Thyroid gland (tissue), 4 donors: Measurements from ENCODE around the gene SLC13A3. TPM values are rescaled to one million over a fixed set of nuclear protein-coding genes. Genes with fewer than 3 reads are reported as not detected.

Experiments
- DNase-seq, 2 donors: peaks; one replicate each; pipeline ENCODE4 v3.0.0-alpha.2; 2019
- H3K27ac ChIP-seq, 3 donors: fragments of 200-600 bp; sonication (generic); 1 replicate in 2 of 3; 2 replicates in 1 of 3; pipeline ENCODE4 v1.5.1; 2016 to 2019; ENCODE audit warnings: mild to moderate bottlenecking in 1 of 3, moderate library complexity in 1 of 3
- H3K27me3 ChIP-seq: fragments of 200-600 bp; sonication (generic); one replicate; pipeline ENCODE4 v1.5.1; 2019
- H3K36me3 ChIP-seq, 2 donors: fragments of 200-600 bp; sonication (generic); one replicate each; pipeline ENCODE4 v1.5.1; 2016 to 2019
- H3K4me1 ChIP-seq, 2 donors: fragments of 200-600 bp; sonication (generic); one replicate each; pipeline ENCODE4 v1.5.1; 2017 to 2019
- H3K4me3 ChIP-seq, 3 donors: fragments of 200-600 bp; sonication (generic); replicated peaks in 1 of 3; 1 replicate in 2 of 3; 2 replicates in 1 of 3; pipeline ENCODE4 v1.5.1; 2016; ENCODE audit warnings: mild to moderate bottlenecking in 1 of 3
- H3K9me3 ChIP-seq: fragments of 200-600 bp; sonication (generic); one replicate; pipeline ENCODE4 v1.5.1; 2017
- POLR2A ChIP-seq, 2 donors: fragments of 450-650 bp; IDR thresholded peaks; one replicate each; pipeline ENCODE4 v1.6.1; 2017; ENCODE audit warnings: antibody characterized with exemption in 2 of 2, mild to moderate bottlenecking in 2 of 2, moderate library complexity in 1 of 2
- WGBS, 2 donors: methylation state at CpG; one replicate each; pipeline ENCODE4 v1.1.5; 2017; 5-methylcytosine and 5-hydroxymethylcytosine counted together
- intact Hi-C: fragments of 100-400 bp; cut with DNase I; formaldehyde crosslinking; loops from one replicate; pipeline ENCODE4 v1.15.1; 2023
- total RNA-seq, 4 donors: library from RNA; depleted of rRNA; stranded (reverse); fragments of >200 nt; gene quantifications; one replicate each; pipeline ENCODE4 v1.2.3, GENCODE V29; 2016
- TF ChIP-seq, protein P1 (sequence below), 6 experiments: fragments of 200-600 bp in 3 of 6; fragments of 450-650 bp in 3 of 6; sonication (generic) in 3 of 6; IDR thresholded peaks; one replicate each; pipeline ENCODE4 v1.5.1; 2016 to 2019; ENCODE audit warnings: antibody characterized with exemption in 6 of 6, mild to moderate bottlenecking in 2 of 6, inconsistent platforms in 1 of 6, moderate library complexity in 1 of 6

Gene SLC13A3
- total RNA-seq, 4 donors from 2014 or later: 1.8 to 4.2 (median 2.1) TPM

DNA sequence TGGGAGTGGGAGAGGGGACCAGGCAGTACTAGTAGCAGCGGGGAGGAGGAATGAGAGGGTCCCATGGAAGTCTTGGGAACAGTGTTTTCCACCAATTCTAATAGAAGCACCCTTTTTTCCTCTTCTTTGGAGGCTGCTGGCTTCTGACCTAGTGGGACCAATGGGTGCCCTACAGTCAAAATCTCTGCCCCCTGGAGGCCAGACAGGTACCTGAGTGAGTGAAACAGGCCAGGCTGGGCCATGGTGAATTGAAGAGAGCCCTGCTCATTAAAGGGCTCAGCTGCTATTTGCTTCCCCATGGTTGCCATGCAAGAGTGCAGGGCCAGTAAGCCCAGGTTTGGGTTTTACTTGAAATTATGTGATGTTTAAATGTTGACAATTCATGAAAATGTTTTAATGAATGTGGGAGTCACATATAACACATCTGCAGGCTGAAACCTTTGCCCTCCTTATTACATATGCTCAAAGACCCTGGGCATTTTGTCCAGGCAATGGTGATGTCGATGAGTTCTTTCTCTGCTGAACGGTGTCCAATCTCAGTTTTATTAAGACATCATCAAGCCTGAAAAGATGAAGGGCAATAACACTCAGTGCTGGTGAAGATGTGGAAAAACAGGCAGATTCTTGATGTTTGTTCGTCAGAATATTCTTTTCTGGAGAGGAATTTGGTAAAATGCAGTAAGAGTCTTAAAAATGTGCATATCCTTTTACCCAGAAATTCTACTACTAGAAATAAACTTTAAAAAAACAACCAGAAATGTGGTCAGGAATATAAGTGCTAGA lies 58.5 kb downstream of the SLC13A3 start:
- Histone ChIP-seq H3K4me1 (no peaks in the 10 kb centered on the region), H3K27ac (no peak overlapping the region), H3K27me3 (no peaks in the 10 kb centered on the region), H3K9me3 (no peaks in the 10 kb centered on the region), H3K36me3 (no peaks in the 10 kb centered on the region), H3K4me3 (no peak overlapping the region)
- no peak for DNase-seq
- intact Hi-C loops: no loop called here
- WGBS, 2 donors: 94 to 95% methylated on average over 4 of the region's 4 CpGs
- TF ChIP-seq, protein P1, sequence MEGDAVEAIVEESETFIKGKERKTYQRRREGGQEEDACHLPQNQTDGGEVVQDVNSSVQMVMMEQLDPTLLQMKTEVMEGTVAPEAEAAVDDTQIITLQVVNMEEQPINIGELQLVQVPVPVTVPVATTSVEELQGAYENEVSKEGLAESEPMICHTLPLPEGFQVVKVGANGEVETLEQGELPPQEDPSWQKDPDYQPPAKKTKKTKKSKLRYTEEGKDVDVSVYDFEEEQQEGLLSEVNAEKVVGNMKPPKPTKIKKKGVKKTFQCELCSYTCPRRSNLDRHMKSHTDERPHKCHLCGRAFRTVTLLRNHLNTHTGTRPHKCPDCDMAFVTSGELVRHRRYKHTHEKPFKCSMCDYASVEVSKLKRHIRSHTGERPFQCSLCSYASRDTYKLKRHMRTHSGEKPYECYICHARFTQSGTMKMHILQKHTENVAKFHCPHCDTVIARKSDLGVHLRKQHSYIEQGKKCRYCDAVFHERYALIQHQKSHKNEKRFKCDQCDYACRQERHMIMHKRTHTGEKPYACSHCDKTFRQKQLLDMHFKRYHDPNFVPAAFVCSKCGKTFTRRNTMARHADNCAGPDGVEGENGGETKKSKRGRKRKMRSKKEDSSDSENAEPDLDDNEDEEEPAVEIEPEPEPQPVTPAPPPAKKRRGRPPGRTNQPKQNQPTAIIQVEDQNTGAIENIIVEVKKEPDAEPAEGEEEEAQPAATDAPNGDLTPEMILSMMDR (IDR thresholded peaks at IDR 0.05): no peak

DNA sequence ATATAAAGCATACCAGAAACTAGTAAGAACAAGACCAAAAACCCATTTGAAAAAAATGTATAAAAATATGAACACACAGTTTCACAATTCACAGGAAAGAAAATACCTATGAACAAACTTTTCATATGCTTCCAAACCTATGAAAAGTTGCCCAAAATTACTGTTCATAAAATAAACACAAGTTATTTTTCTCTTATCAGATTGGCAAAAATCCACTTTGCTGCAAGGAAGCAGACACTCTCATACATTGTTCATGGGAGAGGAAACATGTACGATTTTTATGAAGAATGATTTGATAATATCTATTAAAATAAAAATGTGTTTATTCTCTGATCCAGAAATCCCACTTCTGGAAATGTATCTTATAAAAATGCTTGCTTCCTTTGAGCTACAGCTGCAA lies 60.8 kb downstream of the SLC13A3 start:
- no peaks in the 10 kb centered on the region for H3K27me3 ChIP-seq
- no peak for TF ChIP-seq POLR2A (IDR thresholded peaks at IDR 0.05)
- no peaks in the 10 kb centered on the region for H3K4me1 ChIP-seq
- 58 to 72% methylated on average over 1 of the region's 1 CpG for WGBS, 2 donors
- no peak overlapping the region for H3K27ac ChIP-seq
- H3K36me3 ChIP-seq: no peaks in the 10 kb centered on the region
- no peaks in the 10 kb centered on the region for H3K9me3 ChIP-seq
- no peak for DNase-seq
- no peak overlapping the region for H3K4me3 ChIP-seq
- intact Hi-C loops: no loop called here

DNA sequence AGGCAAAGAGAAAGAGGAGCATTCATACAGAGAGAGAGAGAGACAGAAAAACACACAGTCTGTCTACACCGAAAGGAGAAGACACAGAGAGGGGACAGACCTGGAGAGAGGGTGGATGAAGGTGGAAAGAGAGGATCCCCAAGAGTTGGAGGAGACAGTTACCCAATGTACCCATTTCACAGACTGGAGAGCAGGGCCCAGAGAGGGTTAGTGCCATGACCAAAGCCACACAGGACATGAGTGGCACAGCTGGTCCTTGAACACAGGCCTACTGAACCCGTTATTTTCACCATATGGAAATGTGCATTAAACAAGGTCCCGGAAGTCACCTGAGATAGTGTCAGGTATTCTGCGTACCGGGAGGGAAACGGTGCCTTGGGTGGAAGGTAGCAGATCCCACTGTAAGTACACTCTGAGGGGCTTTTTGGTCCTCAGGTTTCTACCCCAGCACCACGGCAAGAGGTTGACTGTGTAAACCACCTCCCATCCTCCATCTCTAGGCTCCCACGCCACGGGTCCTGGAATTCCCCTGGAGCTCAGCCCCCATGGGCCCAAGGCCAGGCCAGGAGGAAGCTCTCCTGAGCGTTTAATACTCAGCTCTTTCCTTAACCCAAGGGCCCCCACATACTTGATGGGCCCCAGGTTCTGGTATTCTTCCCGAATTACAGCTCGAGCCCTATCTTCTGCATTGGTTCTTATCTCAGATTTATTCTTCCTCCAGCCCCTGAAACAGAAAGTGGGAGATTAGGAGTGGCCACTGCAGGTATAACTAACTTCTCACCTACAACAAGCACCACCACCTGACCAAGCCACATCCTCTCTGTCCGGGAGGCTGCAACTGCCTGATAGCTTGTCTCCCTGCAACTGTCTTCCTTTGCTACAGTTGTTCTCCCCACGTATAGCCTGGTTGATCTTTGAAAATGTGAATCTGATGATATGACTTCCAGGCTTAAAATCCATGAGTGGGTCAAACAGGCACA lies 62.4 kb downstream of the SLC13A3 start:
- WGBS, 2 donors: 82 to 87% methylated on average over 14 of the region's 14 CpGs
- DNase-seq: no peak
- H3K4me3 ChIP-seq: no peak overlapping the region
- TF ChIP-seq POLR2A (IDR thresholded peaks at IDR 0.05): no peak
- TF ChIP-seq, protein P1 (IDR thresholded peaks at IDR 0.05): no peak
- H3K27me3 ChIP-seq: no peaks in the 10 kb centered on the region
- H3K9me3 ChIP-seq: no peaks in the 10 kb centered on the region
- no peaks in the 10 kb centered on the region for H3K36me3 ChIP-seq
- no peak overlapping the region for H3K27ac ChIP-seq
- intact Hi-C loops: no loop called here
- H3K4me1 ChIP-seq: no peaks in the 10 kb centered on the region

DNA sequence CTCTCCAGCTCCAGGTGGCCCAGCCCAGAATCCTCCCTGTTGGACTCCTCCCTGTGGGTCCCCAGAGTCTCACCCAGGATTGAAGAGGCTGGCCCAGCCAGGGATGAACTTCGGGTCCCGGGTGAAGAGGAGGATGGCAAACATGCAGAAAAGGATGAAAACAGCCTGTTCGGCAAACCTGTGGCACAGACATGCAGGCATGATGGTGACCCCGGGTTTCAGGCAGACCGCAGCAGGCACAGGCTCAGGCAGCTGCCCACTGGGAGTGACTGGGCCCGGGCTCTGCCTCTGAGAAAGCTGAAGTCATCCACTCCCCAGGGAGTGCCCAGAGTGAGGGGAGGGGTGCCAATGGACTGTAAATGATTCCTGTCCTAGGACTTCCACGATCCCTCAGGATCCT lies 63.3 kb downstream of the SLC13A3 start:
- DNase-seq: no peak
- Histone ChIP-seq H3K4me3 (no peak overlapping the region), H3K4me1 (no peaks in the 10 kb centered on the region), H3K36me3 (no peaks in the 10 kb centered on the region), H3K27ac (no peak overlapping the region), H3K27me3 (no peaks in the 10 kb centered on the region), H3K9me3 (no peaks in the 10 kb centered on the region)
- intact Hi-C loops: no loop called here
- WGBS, 2 donors: 77 to 82% methylated on average over 7 of the region's 7 CpGs
- TF ChIP-seq, protein P1 (IDR thresholded peaks at IDR 0.05): no peak
- TF ChIP-seq POLR2A (IDR thresholded peaks at IDR 0.05): no peak

DNA sequence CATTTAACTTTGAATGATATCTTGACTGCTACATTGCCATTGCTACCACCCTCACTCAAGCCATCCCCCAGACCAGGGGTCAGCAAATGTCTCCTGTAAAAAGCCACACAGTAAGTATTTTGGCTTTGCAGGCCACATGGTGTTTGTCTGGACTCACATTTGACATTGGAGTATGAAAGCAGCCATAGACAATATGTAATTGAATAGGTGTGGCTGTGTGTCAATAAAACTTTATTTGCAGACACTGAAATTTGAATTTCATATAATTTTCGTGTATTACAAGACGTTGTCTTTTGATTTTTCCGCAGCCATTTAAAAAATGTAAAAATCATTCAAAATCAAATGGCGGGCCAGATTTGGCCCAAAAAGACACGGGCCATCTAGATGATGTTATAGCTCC lies 64.5 kb downstream of the SLC13A3 start:
- WGBS, 2 donors: 96 to 97% methylated on average over 5 of the region's 5 CpGs
- H3K36me3 ChIP-seq: no peaks in the 10 kb centered on the region
- no peaks in the 10 kb centered on the region for H3K4me1 ChIP-seq
- DNase-seq: no peak
- no peaks in the 10 kb centered on the region for H3K9me3 ChIP-seq
- H3K27ac ChIP-seq: no peak overlapping the region
- no peaks in the 10 kb centered on the region for H3K27me3 ChIP-seq
- no peak for TF ChIP-seq POLR2A (IDR thresholded peaks at IDR 0.05)
- TF ChIP-seq, protein P1 (IDR thresholded peaks at IDR 0.05): no peak
- intact Hi-C loops: no loop called here
- H3K4me3 ChIP-seq: no peak overlapping the region
